Prostate gland (tissue), 2 donors: ENCODE results near the gene LGR6. TPM values are rescaled to one million over a fixed set of nuclear protein-coding genes. Genes with fewer than 3 reads are reported as not detected.
"Not testable (repeated sequence)": the region's sequence is repeated elsewhere in the genome, so short reads cannot be mapped to it uniquely, and the experiment has no call there.

ENCODE experiments used
- DNase-seq: peaks from one replicate; pipeline ENCODE4 v3.0.0-alpha.2; 2019; ENCODE audit warnings: low spot score
- H3K27ac ChIP-seq, 2 donors: fragments of 200-600 bp; sonication (generic); 2 replicates each; pipeline ENCODE4 v1.5.1; 2017 to 2019
- H3K27me3 ChIP-seq: fragments of 200-600 bp; sonication (generic); replicated peaks from 2 replicates; pipeline ENCODE4 v1.5.1; 2019; ENCODE audit not compliant: insufficient read depth
- H3K36me3 ChIP-seq, 2 donors: fragments of 200-600 bp; sonication (generic); 1 replicate in 1 of 2; 2 replicates in 1 of 2; pipeline versions ENCODE4 v1.5.1 to v1.8.1; 2017 to 2019
- H3K4me1 ChIP-seq: fragments of 200-600 bp; sonication (generic); replicated peaks from 2 replicates; pipeline ENCODE4 v1.5.1; 2019
- H3K4me3 ChIP-seq, 2 donors: fragments of 200-600 bp; sonication (generic); 2 replicates each; pipeline ENCODE4 v1.5.1; 2017 to 2019
- H3K9me3 ChIP-seq: fragments of 200-600 bp; sonication (generic); 2 replicates; pipeline ENCODE4 v1.5.1; 2017
- CTCF ChIP-seq, 4 experiments: fragments of 200-600 bp in 2 of 4; fragments of 450-650 bp in 2 of 4; sonication (generic) in 2 of 4; IDR thresholded peaks; 1 replicate in 3 of 4; 2 replicates in 1 of 4; pipeline ENCODE4 v1.5.1; 2016 to 2019; ENCODE audit warnings: antibody characterized with exemption in 4 of 4, mild to moderate bottlenecking in 2 of 4, moderate library complexity in 2 of 4
- POLR2A ChIP-seq: fragments of 450-650 bp; IDR thresholded peaks from one replicate; pipeline ENCODE4 v1.6.1; 2016; ENCODE audit warnings: antibody characterized with exemption, mild to moderate bottlenecking
- POLR2AphosphoS5 ChIP-seq: sonication (generic); formaldehyde crosslinking; IDR thresholded peaks from one replicate; pipeline ENCODE4 v1.6.1; 2017; ENCODE audit warnings: antibody characterized with exemption
- WGBS: methylation state at CpG from one replicate; pipeline ENCODE4 v1.1.5; 2018; 5-methylcytosine and 5-hydroxymethylcytosine counted together
- intact Hi-C: fragments of 100-400 bp; cut with DNase I; formaldehyde crosslinking; loops from one replicate; pipeline ENCODE4 v1.14.2; 2022
- total RNA-seq, 2 donors: library from RNA; depleted of rRNA; stranded (reverse); fragments of >200 nt; gene quantifications; one replicate each; pipeline ENCODE4 v1.1.0, GENCODE V29; 2016

LGR6 gene
- total RNA-seq, 2 donors from 2014 or later, result 8.0 to 25.6 TPM

- Histone ChIP-seq H3K4me3 (no peak overlapping the region), H3K27me3 (no peaks in the 10 kb centered on the region), H3K36me3 (no peaks in the 10 kb centered on the region), H3K9me3 (no peaks in the 10 kb centered on the region), H3K27ac (no peak overlapping the region), H3K4me1 (no peaks in the 10 kb centered on the region)
- TF ChIP-seq POLR2A, result no peak
- TF ChIP-seq CTCF (IDR thresholded peaks at IDR 0.05), result no peak
- TF ChIP-seq POLR2AphosphoS5, result no peak
- 77% methylated on average over 2 of the region's 2 CpGs for WGBS
- intact Hi-C loops, result no loop called here
- no peak for DNase-seq
These were observed 158.1 kb downstream of the LGR6 start for GRCh38 chr1:202351725-202352124.

- H3K4me3 ChIP-seq, H3K9me3 ChIP-seq, H3K36me3 ChIP-seq, intact Hi-C loops, H3K27me3 ChIP-seq, H3K27ac ChIP-seq, H3K4me1 ChIP-seq, DNase-seq: not testable (repeated sequence)
- WGBS, result 92% methylated on average over 11 of the region's 11 CpGs
These were observed 159.1 kb downstream of the LGR6 start for GRCh38 chr1:202352583-202353197.

GRCh38 chr1:202355944-202356553, 162.4 kb downstream of the LGR6 start:
- Histone ChIP-seq H3K4me1 (no peaks in the 10 kb centered on the region), H3K9me3 (no peaks in the 10 kb centered on the region), H3K27me3 (no peaks in the 10 kb centered on the region), H3K4me3 (no peak overlapping the region), H3K36me3 (no peaks in the 10 kb centered on the region), H3K27ac (no peak overlapping the region)
- TF ChIP-seq CTCF (IDR thresholded peaks at IDR 0.05) (no peak), POLR2A (no peak)
- no peak for DNase-seq
- intact Hi-C loops, result no loop called here

- no peaks in the 10 kb centered on the region for H3K27me3 ChIP-seq
- H3K9me3 ChIP-seq, result no peaks in the 10 kb centered on the region
- intact Hi-C loops, result no loop called here
- TF ChIP-seq POLR2A (no peak), CTCF (IDR thresholded peaks at IDR 0.05) (no peak), POLR2AphosphoS5 (no peak)
- H3K36me3 ChIP-seq, result no peaks in the 10 kb centered on the region
- no peak overlapping the region for H3K4me3 ChIP-seq
- no peak for DNase-seq
- no peak overlapping the region for H3K27ac ChIP-seq
- H3K4me1 ChIP-seq, result no peaks in the 10 kb centered on the region
These were observed 163.9 kb downstream of the LGR6 start for GRCh38 chr1:202357506-202357905.

- intact Hi-C loops, result no loop called here
- 98% methylated on average over 2 of the region's 2 CpGs for WGBS
These were observed 167.6 kb downstream of the LGR6 start for GRCh38 chr1:202361224-202361623.

More at GRCh38 chr1:202361224-202361623, 167.6 kb downstream of the LGR6 start:
- no peak for TF ChIP-seq POLR2AphosphoS5
- no peak for TF ChIP-seq CTCF (IDR thresholded peaks at IDR 0.05)
- TF ChIP-seq POLR2A, result no peak
- no peaks in the 10 kb centered on the region for H3K4me1 ChIP-seq
- no peaks in the 10 kb centered on the region for H3K27me3 ChIP-seq
- H3K4me3 ChIP-seq, result no peak overlapping the region
- no peak for DNase-seq
- H3K36me3 ChIP-seq, result no peaks in the 10 kb centered on the region
- no peaks in the 10 kb centered on the region for H3K9me3 ChIP-seq
- H3K27ac ChIP-seq, result no peak overlapping the region
